GM19240 (cell line): ENCODE results near the gene SYN1.

Source experiments
- DNase-seq: peaks from one replicate; pipeline ENCODE4 v3.0.0; 2011; ENCODE audit warnings: low spot score; ENCODE audit not compliant: insufficient read length

The SYN1 gene

GRCh38 chrX:47530049-47530448 lies 89.6 kb downstream of the SYN1 start:
- no peak for DNase-seq

- DNase-seq = no peak
Measured at GRCh38 chrX:47529548-47529947, 90.1 kb downstream of the SYN1 start.

- no peak for DNase-seq
Measured at GRCh38 chrX:47523713-47524166, 95.9 kb downstream of the SYN1 start.

GRCh38 chrX:47523297-47523696 lies 96.4 kb downstream of the SYN1 start:
- peak; percentile 40 for DNase-seq
